GM23338 (cell line): ENCODE measurements around the gene TEKT2. TPM values are rescaled to one million over a fixed set of nuclear protein-coding genes. Genes with fewer than 3 reads are reported as not detected.

Experiments
- ATAC-seq: fragments of 200-7000 bp; cut with Tn5 transposase; 3 replicates; pipeline ENCODE4 v1.9.1; 2020
- DNase-seq: peaks from one replicate; pipeline ENCODE4 v3.0.0-alpha.2; 2015; ENCODE audit warnings: low spot score
- H2AFZ ChIP-seq: fragments of 200-600 bp; sonication (generic); 2 replicates; pipeline ENCODE4 v1.8.0; 2016; ENCODE audit warnings: antibody characterized with exemption, mild to moderate bottlenecking, moderate library complexity
- H3F3A ChIP-seq: fragments of 200-600 bp; sonication (generic); replicated peaks from 2 replicates; pipeline ENCODE4 v1.8.0; 2017; ENCODE audit warnings: antibody characterized with exemption, mixed run types, low read depth
- H3K27ac ChIP-seq: fragments of 200-600 bp; sonication (generic); 2 replicates; pipeline ENCODE4 v1.6.1; 2016; ENCODE audit warnings: low read depth
- H3K27me3 ChIP-seq: fragments of 200-600 bp; sonication (generic); 2 replicates; pipeline ENCODE4 v1.8.0; 2016; ENCODE audit warnings: mild to moderate bottlenecking, mixed run types, moderate library complexity; ENCODE audit not compliant: insufficient read depth
- H3K36me3 ChIP-seq: fragments of 200-600 bp; sonication (generic); 2 replicates; pipeline ENCODE4 v1.8.0; 2016; ENCODE audit warnings: mild to moderate bottlenecking; ENCODE audit not compliant: insufficient read depth
- H3K4me1 ChIP-seq: fragments of 200-600 bp; sonication (generic); 2 replicates; pipeline ENCODE4 v1.8.0; 2016; ENCODE audit warnings: mild to moderate bottlenecking, moderate library complexity; ENCODE audit not compliant: insufficient read depth
- H3K4me2 ChIP-seq: fragments of 200-600 bp; sonication (generic); 2 replicates; pipeline ENCODE4 v1.7.1; 2017; ENCODE audit warnings: mixed run types
- H3K4me3 ChIP-seq: fragments of 200-600 bp; sonication (generic); 2 replicates; pipeline ENCODE4 v1.6.1; 2016; ENCODE audit warnings: mixed run types
- H3K79me2 ChIP-seq: fragments of 200-600 bp; sonication (generic); replicated peaks from 2 replicates; pipeline ENCODE4 v1.8.0; 2017; ENCODE audit warnings: mild to moderate bottlenecking; ENCODE audit not compliant: insufficient read depth
- H3K9me2 ChIP-seq: fragments of 200-600 bp; sonication (generic); 2 replicates; pipeline ENCODE4 v1.8.0; 2017; ENCODE audit not compliant: insufficient read depth
- H4K20me1 ChIP-seq: fragments of 200-600 bp; sonication (generic); replicated peaks from 2 replicates; pipeline ENCODE4 v1.8.0; 2017; ENCODE audit warnings: mild to moderate bottlenecking; ENCODE audit not compliant: insufficient read depth
- H3K27ac Mint-ChIP-seq: 2 replicates; pipeline ENCODE4 v1.8.0; 2020; ENCODE audit warnings: inconsistent platforms, mild to moderate bottlenecking, moderate library complexity, mixed read lengths
- H3K27me3 Mint-ChIP-seq: 3 replicates; pipeline ENCODE4 v1.8.0; 2022; ENCODE audit warnings: low read depth, mild to moderate bottlenecking, moderate library complexity, mixed read lengths, inconsistent platforms; ENCODE audit not compliant: insufficient read depth, poor library complexity
- H3K36me3 Mint-ChIP-seq: 3 replicates; pipeline ENCODE4 v1.8.0; 2021; ENCODE audit warnings: low read depth, mild to moderate bottlenecking, inconsistent platforms, moderate library complexity, mixed read lengths
- H3K4me1 Mint-ChIP-seq: 3 replicates; pipeline ENCODE4 v1.8.0; 2020; ENCODE audit warnings: mild to moderate bottlenecking, inconsistent platforms, mixed read lengths
- H3K4me3 Mint-ChIP-seq: 3 replicates; pipeline ENCODE4 v1.8.0; 2021; ENCODE audit warnings: moderate library complexity, mild to moderate bottlenecking, inconsistent platforms, mixed read lengths
- H3K9me3 Mint-ChIP-seq: 3 replicates; pipeline ENCODE4 v1.8.0; 2020; ENCODE audit warnings: moderate library complexity, mild to moderate bottlenecking, inconsistent platforms, mixed read lengths
- CREB1 ChIP-seq: fragments of 250-450 bp; sonication (Bioruptor Pico); IDR thresholded peaks from 2 replicates; pipeline ENCODE4 v1.5.0; 2020; ENCODE audit warnings: low read depth, mild to moderate bottlenecking, moderate library complexity
- CTCF ChIP-seq, 2 experiments: fragments of 200-600 bp in 1 of 2; sonication (generic) in 1 of 2; conservative IDR thresholded peaks; 2 replicates each; pipeline versions ENCODE4 v1.5.1 to v1.6.1; 2016 to 2017; ENCODE audit warnings: antibody characterized with exemption in 2 of 2, low read depth in 2 of 2, mild to moderate bottlenecking in 2 of 2, moderate library complexity in 1 of 2
- ETS1 ChIP-seq: IDR thresholded peaks from 2 replicates; pipeline ENCODE4 v1.6.1; 2016; ENCODE audit warnings: antibody characterized with exemption
- EZH2 ChIP-seq: fragments of 200-600 bp; sonication (generic); IDR thresholded peaks from one replicate; pipeline ENCODE4 v1.8.0; 2017; ENCODE audit warnings: antibody characterized with exemption, mild to moderate bottlenecking, low read depth; ENCODE audit not compliant: unreplicated experiment
- EZH2phosphoT487 ChIP-seq: fragments of 200-600 bp; sonication (generic); IDR thresholded peaks from one replicate; pipeline ENCODE4 v1.8.1; 2018; ENCODE audit warnings: antibody characterized with exemption; ENCODE audit not compliant: unreplicated experiment
- JUNB ChIP-seq: IDR thresholded peaks from one replicate; pipeline ENCODE4 v1.6.1; 2016; ENCODE audit warnings: antibody characterized with exemption; ENCODE audit not compliant: unreplicated experiment
- POLR2AphosphoS5 ChIP-seq: IDR thresholded peaks from 2 replicates; pipeline ENCODE4 v1.6.1; 2016; ENCODE audit warnings: antibody characterized with exemption, low read depth
- REST ChIP-seq: IDR thresholded peaks from one replicate; pipeline ENCODE4 v1.6.1; 2018; ENCODE audit warnings: antibody characterized with exemption; ENCODE audit not compliant: unreplicated experiment
- STAT1 ChIP-seq: IDR thresholded peaks from one replicate; pipeline ENCODE4 v1.6.1; 2016; ENCODE audit warnings: antibody characterized with exemption; ENCODE audit not compliant: unreplicated experiment
- ZNF114 ChIP-seq: fragments of 250-450 bp; sonication (Bioruptor Pico); IDR thresholded peaks from 2 replicates; pipeline ENCODE4 v1.5.0; 2020; ENCODE audit warnings: mild to moderate bottlenecking, moderate library complexity
- ZNF331 ChIP-seq: fragments of 250-450 bp; sonication (Bioruptor Pico); IDR thresholded peaks from 2 replicates; pipeline ENCODE4 v1.5.0; 2020; ENCODE audit warnings: low read depth, mild to moderate bottlenecking, moderate library complexity
- polyA plus RNA-seq: library from polyadenylated mRNA; unstranded; fragments of >200 nt; fragmentation: Nextera tagmentation; extraction: Ambion mirVana; gene quantifications from 2 replicates; pipeline ENCODE4 v1.2.1, GENCODE V29; 2016
- total RNA-seq: library from RNA; depleted of rRNA; stranded (reverse); fragments of >200 nt; shearing (Covaris generic); gene quantifications from 2 replicates; pipeline ENCODE4 v1.2.3, GENCODE V29; 2014

Gene TEKT2
- total and polyA plus RNA-seq, 2 experiments from 2014 or later, result 0.36 to 0.94 TPM

- TF ChIP-seq CTCF (conservative IDR thresholded peaks at IDR 0.05; ENCODE audit: low read depth in 2 of 2), result no peak
- no peak for TF ChIP-seq STAT1
- TF ChIP-seq ZNF114 (CRISPR knock-in tag), result no peak
- TF ChIP-seq EZH2, result no peak
- no peak for TF ChIP-seq ZNF331 (CRISPR knock-in tag)
- TF ChIP-seq POLR2AphosphoS5, result no peak
- no peak for TF ChIP-seq REST
- TF ChIP-seq JUNB, result no peak
- TF ChIP-seq EZH2phosphoT487, result no peak
- no peak for TF ChIP-seq ETS1
- no peak for TF ChIP-seq CREB1 (CRISPR knock-in tag)
These were observed 21.6 kb upstream of the TEKT2 start (continued) for GRCh38 chr1:36062315-36062714.

- no peak overlapping the region for H3K4me3 Mint-ChIP-seq
- Histone ChIP-seq H3K27me3 (no peaks in the 10 kb centered on the region), H3K36me3 (no peaks in the 10 kb centered on the region), H2AFZ (no peak overlapping the region), H3K9me2 (no peaks in the 10 kb centered on the region), H4K20me1 (no peaks in the 10 kb centered on the region), H3K27ac (no peak overlapping the region), H3K79me2 (no peaks in the 10 kb centered on the region), H3F3A (peaks cover 2% of the 10 kb centered on the region; the same call in 1 of the 2 replicates), H3K4me1 (0 out of 2 replicates have a peak, but pooled peaks cover 4% of the 10 kb centered on the region), H3K4me3 (no peak overlapping the region), H3K4me2 (no peak overlapping the region)
- no peaks in the 10 kb centered on the region; the same call in 2 of the 3 replicates for H3K36me3 Mint-ChIP-seq
- no peaks in the 10 kb centered on the region for H3K9me3 Mint-ChIP-seq
- ATAC-seq, result no peak
- no peak overlapping the region for H3K27ac Mint-ChIP-seq
- peaks cover 11% of the 10 kb centered on the region for H3K4me1 Mint-ChIP-seq
- H3K27me3 Mint-ChIP-seq, result peaks cover 2% of the 10 kb centered on the region
- TF ChIP-seq ETS1 (no peak), POLR2AphosphoS5 (no peak), ZNF331 (CRISPR knock-in tag) (no peak)
- no peak for DNase-seq
These were observed 16.0 kb upstream of the TEKT2 start for GRCh38 chr1:36067871-36068270.
